NCI-H510A treated with DMSO at 0.1 percent for 48 hours (cell line): Measurements from ENCODE around the gene CSE1L.
A peak's percentile ranks its signal among the peaks of the same experiment; 100 is the strongest.
"Not testable (repeated sequence)": the region's sequence is repeated elsewhere in the genome, so short reads cannot be mapped to it uniquely, and the experiment has no call there.

Experiments used
- DNase-seq: peaks from one replicate; lab custom pipeline; 2025; lab: John Stamatoyannopoulos, UW

CSE1L gene

GRCh38 chr20:49122920-49123319, 76.8 kb downstream of the CSE1L start:
- DNase-seq = no peak

GRCh38 chr20:49123982-49124381, 77.9 kb downstream of the CSE1L start:
- DNase-seq = no peak

- peak; percentile 72 for DNase-seq
Observed at GRCh38 chr20:49132995-49133478, 86.9 kb downstream of the CSE1L start.

GRCh38 chr20:49133571-49133970, 87.5 kb downstream of the CSE1L start:
- no peak for DNase-seq

GRCh38 chr20:49134797-49135196, 88.7 kb downstream of the CSE1L start:
- DNase-seq = not testable (repeated sequence)

DNA sequence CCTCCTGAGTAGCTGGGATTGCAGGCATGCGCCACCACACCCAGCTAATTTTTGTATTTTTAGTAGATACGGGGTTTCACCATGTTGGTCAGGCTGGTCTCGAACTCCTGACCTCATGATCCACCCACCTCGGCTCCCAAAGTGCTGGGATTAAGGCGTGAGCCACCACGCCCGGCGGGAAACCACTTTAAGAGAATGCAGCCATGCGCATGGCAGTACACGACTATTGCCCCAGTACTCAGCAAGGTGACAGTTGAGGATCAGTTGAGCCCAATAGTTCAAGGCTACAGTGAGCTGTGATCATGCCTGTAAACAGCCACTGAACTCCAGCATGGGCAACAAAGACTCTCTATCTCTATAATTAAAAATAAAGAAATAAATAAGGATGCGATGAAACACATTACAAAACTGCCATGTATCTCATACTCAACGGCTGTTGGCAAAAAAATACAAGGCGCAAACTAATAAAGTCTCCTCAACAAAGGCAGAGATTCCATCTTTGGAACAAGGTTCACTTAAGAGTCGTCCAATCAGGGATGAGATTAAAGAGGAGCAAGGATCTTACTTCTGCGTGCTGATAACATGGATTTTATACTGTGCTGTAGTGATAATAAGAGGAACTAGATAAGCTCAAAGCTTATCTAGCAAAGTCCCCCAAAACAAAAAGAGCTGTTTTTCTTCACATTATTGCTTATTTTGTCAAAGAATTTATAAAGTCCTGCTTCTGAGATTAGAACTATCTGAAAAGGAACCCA, 90.9 kb downstream of the CSE1L start:
- DNase-seq = no peak

DNA sequence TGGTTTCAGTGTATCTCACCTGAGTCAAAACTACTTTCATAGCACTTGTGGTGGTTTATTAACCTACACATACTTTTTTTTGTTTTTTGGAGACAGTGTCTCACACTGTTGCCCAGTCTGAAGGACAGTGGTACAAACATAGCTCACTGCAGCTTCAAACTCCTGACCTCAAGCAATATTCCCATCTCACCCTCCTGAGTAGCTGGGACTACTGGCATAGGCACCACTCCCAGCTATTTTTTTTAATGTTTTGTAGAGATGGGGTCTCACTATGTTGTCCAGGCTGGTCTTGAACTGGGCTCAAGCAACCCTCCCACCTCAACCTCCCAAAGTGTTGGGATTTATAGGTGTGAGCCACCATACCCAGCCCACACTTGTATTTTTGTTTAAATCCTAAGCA, 92.3 kb downstream of the CSE1L start:
- DNase-seq = no peak

DNA sequence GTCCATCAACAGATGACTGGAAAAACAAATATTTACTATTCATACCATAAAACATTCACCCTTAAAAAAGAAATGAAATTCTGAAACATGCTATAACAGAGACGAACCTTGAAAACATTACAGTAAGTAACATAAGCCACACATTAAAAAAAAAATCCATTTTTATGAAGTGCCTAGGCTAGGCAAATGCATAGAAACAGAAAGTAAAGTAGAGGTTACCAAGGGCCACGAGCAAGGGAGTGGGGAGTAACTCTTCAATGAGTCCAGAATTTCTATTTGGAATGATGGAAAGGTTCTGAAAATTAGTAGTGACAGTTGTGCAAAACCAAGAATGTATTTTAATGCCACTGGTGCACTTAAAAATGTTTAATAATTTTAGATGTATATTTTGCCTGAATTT, 94.3 kb downstream of the CSE1L start:
- no peak for DNase-seq

DNA sequence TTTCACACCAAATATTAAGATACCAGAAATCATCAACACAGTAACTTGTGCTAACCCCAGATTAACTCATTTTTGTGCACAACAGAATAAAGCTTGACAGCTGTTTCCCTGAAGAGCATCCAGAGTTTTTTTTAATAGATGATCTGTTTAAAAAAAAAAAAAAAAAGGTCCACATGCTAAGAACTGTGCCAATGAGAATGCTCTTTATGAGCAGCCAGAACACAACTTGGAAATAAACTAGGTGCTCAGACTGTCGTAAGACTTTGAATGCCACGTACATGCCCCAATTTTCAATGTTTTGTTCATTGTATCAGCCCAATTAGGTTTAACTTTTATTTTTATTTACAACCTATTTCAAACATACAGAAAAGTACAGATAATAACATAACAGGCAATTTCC, 94.7 kb downstream of the CSE1L start:
- DNase-seq = no peak
